Gastroesophageal sphincter (tissue), 3 donors: ENCODE measurements around the gene USPL1.

Experiments
- CTCF ChIP-seq, 4 experiments: fragments of 200-600 bp in 2 of 4; fragments of 450-650 bp in 2 of 4; sonication (generic) in 1 of 4; IDR thresholded peaks; one replicate each; pipeline ENCODE4 v1.5.1; 2017 to 2019; ENCODE audit warnings: antibody characterized with exemption in 4 of 4, mild to moderate bottlenecking in 2 of 4, moderate library complexity in 2 of 4
- POLR2A ChIP-seq, 2 donors: fragments of 450-650 bp; IDR thresholded peaks; one replicate each; pipeline ENCODE4 v1.6.1; 2017; ENCODE audit warnings: antibody characterized with exemption in 2 of 2, mild to moderate bottlenecking in 2 of 2, moderate library complexity in 1 of 2
- POLR2AphosphoS5 ChIP-seq: sonication (generic); formaldehyde crosslinking; IDR thresholded peaks from one replicate; pipeline ENCODE4 v1.6.1; 2017; ENCODE audit warnings: antibody characterized with exemption

DNA sequence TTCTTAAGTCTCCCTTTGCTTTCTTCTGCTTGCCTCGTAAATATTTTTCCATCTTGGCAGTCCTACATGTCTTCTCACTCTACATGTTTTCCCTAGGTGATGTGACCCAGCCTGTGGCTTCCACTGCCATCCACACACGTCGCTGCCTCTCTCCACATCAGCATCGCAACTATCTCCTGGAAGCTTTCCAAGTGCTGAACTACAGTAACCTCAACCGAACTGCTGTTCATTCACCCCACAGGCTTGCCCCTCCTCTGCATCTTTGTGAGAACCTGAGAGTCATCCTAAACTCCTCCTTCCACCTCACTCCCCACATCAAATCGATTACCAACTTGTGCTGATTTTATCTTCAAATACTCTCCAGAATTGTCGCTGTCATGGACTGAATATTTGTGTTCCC lies 41.2 kb upstream of the USPL1 start:
- TF ChIP-seq CTCF (IDR thresholded peaks at IDR 0.05) (no peak), POLR2A (IDR thresholded peaks at IDR 0.05) (no peak), POLR2AphosphoS5 (no peak)
